HepG2 (cell line): Measurements from ENCODE around the gene SCAF4. TPM values are rescaled to one million over a fixed set of nuclear protein-coding genes. Genes with fewer than 3 reads are reported as not detected.

ENCODE experiments used
- AKAP8 ChIP-seq: sonication (generic); formaldehyde crosslinking; IDR thresholded peaks from 2 replicates; pipeline ENCODE4 v1.5.1; 2020; ENCODE audit warnings: mild to moderate bottlenecking, missing genetic modification reagents
- CHCHD3 ChIP-seq: sonication (generic); formaldehyde crosslinking; IDR thresholded peaks from 2 replicates; pipeline ENCODE4 v1.8.0; 2022; ENCODE audit warnings: mild to moderate bottlenecking, missing genetic modification reagents, moderate library complexity
- ERF ChIP-seq: IDR thresholded peaks from 2 replicates; pipeline ENCODE4 v1.6.1; 2018; ENCODE audit warnings: missing biosample characterization, missing genetic modification reagents
- EZH2 ChIP-seq: conservative IDR thresholded peaks from 2 replicates; pipeline ENCODE4 v1.6.1; 2012; ENCODE audit warnings: mild to moderate bottlenecking, low read depth, low read length, moderate library complexity
- FOXP1 ChIP-seq, 2 experiments: fragments of 450-650 bp in 1 of 2; IDR thresholded peaks; 2 replicates each; pipeline ENCODE4 v1.6.1; 2017 to 2018; ENCODE audit warnings: antibody characterized with exemption in 1 of 2
- GATAD2A ChIP-seq: IDR thresholded peaks from 2 replicates; pipeline ENCODE4 v1.6.1; 2016
- HOXA5 ChIP-seq: sonication (generic); formaldehyde crosslinking; IDR thresholded peaks from 2 replicates; pipeline ENCODE4 v1.4.0; 2020; ENCODE audit warnings: missing genetic modification reagents
- HOXD1 ChIP-seq: sonication (generic); formaldehyde crosslinking; IDR thresholded peaks from 2 replicates; pipeline ENCODE4 v1.5.0; 2020; ENCODE audit warnings: missing genetic modification reagents
- NFYB ChIP-seq: sonication (generic); formaldehyde crosslinking; IDR thresholded peaks from 2 replicates; pipeline ENCODE4 v1.4.0; 2020; ENCODE audit warnings: missing genetic modification reagents
- ZNF563 ChIP-seq: sonication (generic); formaldehyde crosslinking; IDR thresholded peaks from 2 replicates; pipeline ENCODE4 v1.8.0; 2022; ENCODE audit warnings: mild to moderate bottlenecking, moderate library complexity, missing genetic modification reagents
- ZNF788 ChIP-seq: sonication (generic); formaldehyde crosslinking; IDR thresholded peaks from 2 replicates; pipeline ENCODE4 v1.5.0; 2020; ENCODE audit warnings: mild to moderate bottlenecking, missing genetic modification reagents, borderline replicate concordance
- polyA plus RNA-seq, 8 experiments: library from polyadenylated mRNA; depleted of rRNA in 3 of 8; stranded (reverse) in 7 of 8; unstranded in 1 of 8; fragments of >200 nt; fragmentation: Illumina TruSeq in 4 of 8; extraction: Trizol in 4 of 8; gene quantifications; 2 replicates each; pipeline versions ENCODE4 v1.2.1 to v1.2.3, GENCODE V29; 2011 to 2016; ENCODE audit warnings: low read depth in 4 of 8, missing spikeins in 1 of 8, mixed read lengths in 1 of 8; ENCODE audit not compliant: insufficient read depth in 1 of 8
- total RNA-seq, 5 experiments: library from RNA; depleted of rRNA; stranded (reverse); fragments of >200 nt; fragmentation: Illumina TruSeq; extraction: Trizol; gene quantifications; 2 replicates each; pipeline ENCODE4 v1.2.3, GENCODE V29; 2016; ENCODE audit warnings: low read depth in 1 of 5
- TF ChIP-seq, protein P1 (sequence below): sonication (generic); formaldehyde crosslinking; IDR thresholded peaks from 2 replicates; pipeline ENCODE4 v1.5.0; 2020; ENCODE audit warnings: missing genetic modification reagents
- TF ChIP-seq, protein P2 (sequence below): IDR thresholded peaks from 2 replicates; pipeline ENCODE4 v1.6.1; 2016; ENCODE audit warnings: low read depth, borderline replicate concordance
- TF ChIP-seq, protein P3 (sequence below): sonication (generic); formaldehyde crosslinking; IDR thresholded peaks from 2 replicates; pipeline ENCODE4 v1.4.0; 2020; ENCODE audit warnings: missing genetic modification reagents, borderline replicate concordance
- TF ChIP-seq, protein P4 (sequence below): IDR thresholded peaks from 2 replicates; pipeline ENCODE4 v1.6.1; 2016; ENCODE audit warnings: mild to moderate bottlenecking
- TF ChIP-seq, protein P5 (sequence below): sonication (generic); formaldehyde crosslinking; IDR thresholded peaks from 2 replicates; pipeline ENCODE4 v1.5.1; 2020; ENCODE audit warnings: missing genetic modification reagents, mild to moderate bottlenecking, borderline replicate concordance
- TF ChIP-seq, protein P6 (sequence below): sonication (generic); formaldehyde crosslinking; IDR thresholded peaks from 2 replicates; pipeline ENCODE4 v1.4.0; 2020; ENCODE audit warnings: mild to moderate bottlenecking, low read depth, missing genetic modification reagents

Gene SCAF4
- total and polyA plus RNA-seq, 2 of the 13 experiments (the other 11 are each of a cell fraction or from before 2014, with no cell fraction given), result 9.1 to 11.5 TPM

DNA sequence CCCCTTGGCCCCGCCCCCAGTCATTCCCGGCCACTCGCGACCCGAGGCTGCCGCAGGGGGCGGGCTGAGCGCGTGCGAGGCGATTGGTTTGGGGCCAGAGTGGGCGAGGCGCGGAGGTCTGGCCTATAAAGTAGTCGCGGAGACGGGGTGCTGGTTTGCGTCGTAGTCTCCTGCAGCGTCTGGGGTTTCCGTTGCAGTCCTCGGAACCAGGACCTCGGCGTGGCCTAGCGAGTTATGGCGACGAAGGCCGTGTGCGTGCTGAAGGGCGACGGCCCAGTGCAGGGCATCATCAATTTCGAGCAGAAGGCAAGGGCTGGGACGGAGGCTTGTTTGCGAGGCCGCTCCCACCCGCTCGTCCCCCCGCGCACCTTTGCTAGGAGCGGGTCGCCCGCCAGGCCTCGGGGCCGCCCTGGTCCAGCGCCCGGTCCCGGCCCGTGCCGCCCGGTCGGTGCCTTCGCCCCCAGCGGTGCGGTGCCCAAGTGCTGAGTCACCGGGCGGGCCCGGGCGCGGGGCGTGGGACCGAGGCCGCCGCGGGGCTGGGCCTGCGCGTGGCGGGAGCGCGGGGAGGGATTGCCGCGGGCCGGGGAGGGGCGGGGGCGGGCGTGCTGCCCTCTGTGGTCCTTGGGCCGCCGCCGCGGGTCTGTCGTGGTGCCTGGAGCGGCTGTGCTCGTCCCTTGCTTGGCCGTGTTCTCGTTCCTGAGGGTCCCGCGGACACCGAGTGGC is 72.2 kb downstream of the SCAF4 start, which contains the start of gene SOD1 (continued):
- peak; percentile 91; the same call in 1 of the 2 replicates for TF ChIP-seq CHCHD3 (CRISPR knock-in tag)
- TF ChIP-seq, protein P1, sequence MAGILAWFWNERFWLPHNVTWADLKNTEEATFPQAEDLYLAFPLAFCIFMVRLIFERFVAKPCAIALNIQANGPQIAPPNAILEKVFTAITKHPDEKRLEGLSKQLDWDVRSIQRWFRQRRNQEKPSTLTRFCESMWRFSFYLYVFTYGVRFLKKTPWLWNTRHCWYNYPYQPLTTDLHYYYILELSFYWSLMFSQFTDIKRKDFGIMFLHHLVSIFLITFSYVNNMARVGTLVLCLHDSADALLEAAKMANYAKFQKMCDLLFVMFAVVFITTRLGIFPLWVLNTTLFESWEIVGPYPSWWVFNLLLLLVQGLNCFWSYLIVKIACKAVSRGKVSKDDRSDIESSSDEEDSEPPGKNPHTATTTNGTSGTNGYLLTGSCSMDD, result peak; percentile 81; the same call in 1 of the 2 replicates
- no peak for TF ChIP-seq FOXP1 (IDR thresholded peaks at IDR 0.05)
- TF ChIP-seq FOXP1 (CRISPR knock-in tag; IDR thresholded peaks at IDR 0.05), result no peak
- no peak for TF ChIP-seq EZH2
- TF ChIP-seq AKAP8 (CRISPR knock-in tag), result 0 out of 2 replicates have a peak, but pooled peaks have one; percentile 60
- no peak for TF ChIP-seq GATAD2A (CRISPR knock-in tag)
- TF ChIP-seq, protein P2, sequence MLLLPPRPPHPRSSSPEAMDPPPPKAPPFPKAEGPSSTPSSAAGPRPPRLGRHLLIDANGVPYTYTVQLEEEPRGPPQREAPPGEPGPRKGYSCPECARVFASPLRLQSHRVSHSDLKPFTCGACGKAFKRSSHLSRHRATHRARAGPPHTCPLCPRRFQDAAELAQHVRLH (CRISPR knock-in tag), result 0 out of 2 replicates have a peak, but pooled peaks have one; percentile 59
- TF ChIP-seq, protein P3, sequence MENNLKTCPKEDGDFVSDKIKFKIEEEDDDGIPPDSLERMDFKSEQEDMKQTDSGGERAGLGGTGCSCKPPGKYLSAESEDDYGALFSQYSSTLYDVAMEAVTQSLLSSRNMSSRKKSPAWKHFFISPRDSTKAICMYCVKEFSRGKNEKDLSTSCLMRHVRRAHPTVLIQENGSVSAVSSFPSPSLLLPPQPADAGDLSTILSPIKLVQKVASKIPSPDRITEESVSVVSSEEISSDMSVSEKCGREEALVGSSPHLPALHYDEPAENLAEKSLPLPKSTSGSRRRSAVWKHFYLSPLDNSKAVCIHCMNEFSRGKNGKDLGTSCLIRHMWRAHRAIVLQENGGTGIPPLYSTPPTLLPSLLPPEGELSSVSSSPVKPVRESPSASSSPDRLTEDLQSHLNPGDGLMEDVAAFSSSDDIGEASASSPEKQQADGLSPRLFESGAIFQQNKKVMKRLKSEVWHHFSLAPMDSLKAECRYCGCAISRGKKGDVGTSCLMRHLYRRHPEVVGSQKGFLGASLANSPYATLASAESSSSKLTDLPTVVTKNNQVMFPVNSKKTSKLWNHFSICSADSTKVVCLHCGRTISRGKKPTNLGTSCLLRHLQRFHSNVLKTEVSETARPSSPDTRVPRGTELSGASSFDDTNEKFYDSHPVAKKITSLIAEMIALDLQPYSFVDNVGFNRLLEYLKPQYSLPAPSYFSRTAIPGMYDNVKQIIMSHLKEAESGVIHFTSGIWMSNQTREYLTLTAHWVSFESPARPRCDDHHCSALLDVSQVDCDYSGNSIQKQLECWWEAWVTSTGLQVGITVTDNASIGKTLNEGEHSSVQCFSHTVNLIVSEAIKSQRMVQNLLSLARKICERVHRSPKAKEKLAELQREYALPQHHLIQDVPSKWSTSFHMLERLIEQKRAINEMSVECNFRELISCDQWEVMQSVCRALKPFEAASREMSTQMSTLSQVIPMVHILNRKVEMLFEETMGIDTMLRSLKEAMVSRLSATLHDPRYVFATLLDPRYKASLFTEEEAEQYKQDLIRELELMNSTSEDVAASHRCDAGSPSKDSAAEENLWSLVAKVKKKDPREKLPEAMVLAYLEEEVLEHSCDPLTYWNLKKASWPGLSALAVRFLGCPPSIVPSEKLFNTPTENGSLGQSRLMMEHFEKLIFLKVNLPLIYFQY (CRISPR knock-in tag), result peak; percentile 73; the same call in 1 of the 2 replicates
- TF ChIP-seq, protein P4, sequence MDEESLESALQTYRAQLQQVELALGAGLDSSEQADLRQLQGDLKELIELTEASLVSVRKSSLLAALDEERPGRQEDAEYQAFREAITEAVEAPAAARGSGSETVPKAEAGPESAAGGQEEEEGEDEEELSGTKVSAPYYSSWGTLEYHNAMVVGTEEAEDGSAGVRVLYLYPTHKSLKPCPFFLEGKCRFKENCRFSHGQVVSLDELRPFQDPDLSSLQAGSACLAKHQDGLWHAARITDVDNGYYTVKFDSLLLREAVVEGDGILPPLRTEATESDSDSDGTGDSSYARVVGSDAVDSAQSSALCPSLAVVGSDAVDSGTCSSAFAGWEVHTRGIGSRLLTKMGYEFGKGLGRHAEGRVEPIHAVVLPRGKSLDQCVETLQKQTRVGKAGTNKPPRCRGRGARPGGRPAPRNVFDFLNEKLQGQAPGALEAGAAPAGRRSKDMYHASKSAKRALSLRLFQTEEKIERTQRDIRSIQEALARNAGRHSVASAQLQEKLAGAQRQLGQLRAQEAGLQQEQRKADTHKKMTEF (CRISPR knock-in tag), result peak; percentile 75; the same call in 1 of the 2 replicates
- peak; percentile 54; the same call in 1 of the 2 replicates for TF ChIP-seq ERF (CRISPR knock-in tag)
- TF ChIP-seq, protein P5, sequence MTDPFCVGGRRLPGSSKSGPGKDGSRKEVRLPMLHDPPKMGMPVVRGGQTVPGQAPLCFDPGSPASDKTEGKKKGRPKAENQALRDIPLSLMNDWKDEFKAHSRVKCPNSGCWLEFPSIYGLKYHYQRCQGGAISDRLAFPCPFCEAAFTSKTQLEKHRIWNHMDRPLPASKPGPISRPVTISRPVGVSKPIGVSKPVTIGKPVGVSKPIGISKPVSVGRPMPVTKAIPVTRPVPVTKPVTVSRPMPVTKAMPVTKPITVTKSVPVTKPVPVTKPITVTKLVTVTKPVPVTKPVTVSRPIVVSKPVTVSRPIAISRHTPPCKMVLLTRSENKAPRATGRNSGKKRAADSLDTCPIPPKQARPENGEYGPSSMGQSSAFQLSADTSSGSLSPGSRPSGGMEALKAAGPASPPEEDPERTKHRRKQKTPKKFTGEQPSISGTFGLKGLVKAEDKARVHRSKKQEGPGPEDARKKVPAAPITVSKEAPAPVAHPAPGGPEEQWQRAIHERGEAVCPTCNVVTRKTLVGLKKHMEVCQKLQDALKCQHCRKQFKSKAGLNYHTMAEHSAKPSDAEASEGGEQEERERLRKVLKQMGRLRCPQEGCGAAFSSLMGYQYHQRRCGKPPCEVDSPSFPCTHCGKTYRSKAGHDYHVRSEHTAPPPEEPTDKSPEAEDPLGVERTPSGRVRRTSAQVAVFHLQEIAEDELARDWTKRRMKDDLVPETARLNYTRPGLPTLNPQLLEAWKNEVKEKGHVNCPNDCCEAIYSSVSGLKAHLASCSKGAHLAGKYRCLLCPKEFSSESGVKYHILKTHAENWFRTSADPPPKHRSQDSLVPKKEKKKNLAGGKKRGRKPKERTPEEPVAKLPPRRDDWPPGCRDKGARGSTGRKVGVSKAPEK, result peak; percentile 70; the same call in 1 of the 2 replicates
- TF ChIP-seq NFYB (CRISPR knock-in tag), result peak; percentile 85
- TF ChIP-seq HOXA5 (CRISPR knock-in tag), result peak; percentile 82
- TF ChIP-seq, protein P6, sequence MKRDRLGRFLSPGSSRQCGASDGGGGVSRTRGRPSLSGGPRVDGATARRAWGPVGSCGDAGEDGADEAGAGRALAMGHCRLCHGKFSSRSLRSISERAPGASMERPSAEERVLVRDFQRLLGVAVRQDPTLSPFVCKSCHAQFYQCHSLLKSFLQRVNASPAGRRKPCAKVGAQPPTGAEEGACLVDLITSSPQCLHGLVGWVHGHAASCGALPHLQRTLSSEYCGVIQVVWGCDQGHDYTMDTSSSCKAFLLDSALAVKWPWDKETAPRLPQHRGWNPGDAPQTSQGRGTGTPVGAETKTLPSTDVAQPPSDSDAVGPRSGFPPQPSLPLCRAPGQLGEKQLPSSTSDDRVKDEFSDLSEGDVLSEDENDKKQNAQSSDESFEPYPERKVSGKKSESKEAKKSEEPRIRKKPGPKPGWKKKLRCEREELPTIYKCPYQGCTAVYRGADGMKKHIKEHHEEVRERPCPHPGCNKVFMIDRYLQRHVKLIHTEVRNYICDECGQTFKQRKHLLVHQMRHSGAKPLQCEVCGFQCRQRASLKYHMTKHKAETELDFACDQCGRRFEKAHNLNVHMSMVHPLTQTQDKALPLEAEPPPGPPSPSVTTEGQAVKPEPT, result peak; percentile 65; the same call in 1 of the 2 replicates
- TF ChIP-seq HOXD1 (CRISPR knock-in tag), result peak; percentile 63; the same call in 1 of the 2 replicates
- peak; percentile 78; the same call in 1 of the 2 replicates for TF ChIP-seq ZNF788 (CRISPR knock-in tag)
- TF ChIP-seq ZNF563 (CRISPR knock-in tag), result peak; percentile 88
